Panc1 (cell line): ENCODE measurements around the gene GTPBP4. TPM values are rescaled to one million over a fixed set of nuclear protein-coding genes. Genes with fewer than 3 reads are reported as not detected.

Experiments used
- ATAC-seq: fragments of 200-7000 bp; cut with Tn5 transposase; 2 replicates; pipeline ENCODE4 v1.9.1; 2020; ENCODE audit warnings: mild to moderate bottlenecking, moderate library complexity
- BruUV-seq: library from RNA; stranded (reverse); fragments of 400-500 nt; replicated peaks from 2 replicates; lab custom pipeline; 2021; lab: Mats Ljungman, UMichigan
- CTCF ChIA-PET: fragments of 300-600 bp; sonication (Branson Sonifier 250); formaldehyde crosslinking; loops from one replicate; lab custom pipeline; 2022; ENCODE audit warnings: antibody characterized with exemption; lab: Charles Lee
- POLR2A ChIA-PET: fragments of 300-600 bp; sonication (Branson Sonifier 250); formaldehyde crosslinking; loops from one replicate; lab custom pipeline; 2022; ENCODE audit warnings: antibody characterized with exemption; lab: Charles Lee
- DNase-seq: peaks from one replicate; pipeline ENCODE4 v3.0.0-alpha.2; 2010; ENCODE audit warnings: low read depth, low spot score
- H3K27ac ChIP-seq: 2 replicates; pipeline ENCODE4 v1.5.1; 2011; ENCODE audit warnings: mild to moderate bottlenecking, low read length, inconsistent platforms
- H3K27me3 ChIP-seq: fragments of 200-500 bp; sonication (Bioruptor generic); 2 replicates; pipeline ENCODE4 v1.6.0; 2014; ENCODE audit warnings: low read length, inconsistent platforms; ENCODE audit not compliant: control insufficient read depth, insufficient read depth
- H3K36me3 ChIP-seq: fragments of 200-500 bp; sonication (Bioruptor generic); 2 replicates; pipeline ENCODE4 v1.5.1; 2014; ENCODE audit warnings: inconsistent platforms, mild to moderate bottlenecking, low read length, moderate library complexity; ENCODE audit not compliant: control insufficient read depth, insufficient read depth
- H3K4me1 ChIP-seq: 2 replicates; pipeline ENCODE4 v1.5.1; 2011; ENCODE audit warnings: inconsistent platforms, mild to moderate bottlenecking, low read length, moderate library complexity; ENCODE audit not compliant: control insufficient read depth, insufficient read depth
- H3K4me3 ChIP-seq, 2 experiments: 2 replicates each; pipeline ENCODE4 v1.5.1; 2011 to 2012; ENCODE audit warnings: low read depth in 2 of 2, low read length in 2 of 2, mild to moderate bottlenecking in 2 of 2, inconsistent platforms in 1 of 2, moderate library complexity in 1 of 2
- H3K9me3 ChIP-seq: fragments of 200-500 bp; sonication (Bioruptor generic); 2 replicates; pipeline ENCODE4 v1.5.1; 2014; ENCODE audit warnings: low read depth, mild to moderate bottlenecking, inconsistent platforms, low read length, moderate library complexity; ENCODE audit not compliant: control insufficient read depth, insufficient read depth
- CTCF ChIP-seq: fragments of 450-650 bp; IDR thresholded peaks from 2 replicates; pipeline ENCODE4 v1.5.1; 2017; ENCODE audit warnings: mild to moderate bottlenecking
- POLR2AphosphoS5 ChIP-seq: IDR thresholded peaks from 2 replicates; pipeline ENCODE4 v1.6.1; 2012; ENCODE audit warnings: mild to moderate bottlenecking, low read depth, low read length, moderate library complexity
- REST ChIP-seq, 2 experiments: IDR thresholded peaks; 2 replicates each; pipeline ENCODE4 v1.6.1; 2011 to 2012; ENCODE audit warnings: low read depth in 2 of 2, control low read depth in 1 of 2, low read length in 1 of 2, mild to moderate bottlenecking in 1 of 2, moderate library complexity in 1 of 2; ENCODE audit not compliant: insufficient read depth in 1 of 2
- SIN3A ChIP-seq: IDR thresholded peaks from 2 replicates; pipeline ENCODE4 v1.6.1; 2012; ENCODE audit warnings: low read depth, mild to moderate bottlenecking, low read length, moderate library complexity, borderline replicate concordance; ENCODE audit not compliant: insufficient read depth
- TCF7L2 ChIP-seq: IDR thresholded peaks from 2 replicates; pipeline ENCODE4 v1.6.1; 2011; ENCODE audit warnings: mild to moderate bottlenecking, low read depth, low read length, inconsistent platforms
- in situ Hi-C: cut with HindIII; loops from 2 replicates; pipeline ENCODE4 v1.10.0; 2016; ENCODE audit warnings: low sequenced_read_pairs, low pct_unique_long_range_greater_than_20kb
- intact Hi-C: fragments of 100-400 bp; cut with micrococcal nuclease; formaldehyde crosslinking; loops from one replicate; pipeline ENCODE4 v1.10.0; 2022; ENCODE audit not compliant: unreplicated experiment
- total RNA-seq: library from RNA; stranded (reverse); gene quantifications from one replicate; pipeline ENCODE4 v1.2.1, GENCODE V29; 2021; ENCODE audit not compliant: unreplicated experiment

GTPBP4 gene
- total RNA-seq, 1 experiment from 2014 or later, result 79.5 TPM

- ATAC-seq (peak; percentile 14; the same call in 1 of the 2 replicates), DNase-seq (no peak)
- peak overlapping the region; percentile 96 to 99 for H3K4me3 ChIP-seq
- H3K4me1 ChIP-seq, result peaks cover 14% of the 10 kb centered on the region
- H3K9me3 ChIP-seq, result no peaks in the 10 kb centered on the region
- intact Hi-C loops, result no loop called here
- H3K27me3 ChIP-seq, result no peaks in the 10 kb centered on the region
- ChIA-PET POLR2A (interaction anchor here (0.9 kb wide), 1 partner anchor 13 kb away, joined by 3 read pairs; no protein-coding TSS in a partner anchor), CTCF (no interaction called here)
- TF ChIP-seq CTCF (no peak), SIN3A (no peak), POLR2AphosphoS5 (no peak)
- H3K36me3 ChIP-seq, result peaks cover 4% of the 10 kb centered on the region
- in situ Hi-C loops, result no loop called here
- H3K27ac ChIP-seq, result peak overlapping the region; percentile 92
- BruUV-seq, result TSS peak; percentile 81
Measured at GRCh38 chr10:987620-987869, 689 bp upstream of the GTPBP4 start.

GRCh38 chr10:988667-989545 is 672 bp downstream of the GTPBP4 start:
- TF ChIP-seq REST (IDR thresholded peaks at IDR 0.05; ENCODE audit: insufficient read depth in 1 of 2, low read depth in 2 of 2, low read length in 1 of 2) (no peak), TCF7L2 (no peak; the same call in 1 of the 2 replicates), SIN3A (no peak; the same call in 1 of the 2 replicates), POLR2AphosphoS5 (no peak), CTCF (no peak)
- ChIA-PET POLR2A (interaction anchor here (0.6 kb wide), 1 partner anchor 285 kb away, joined by 3 read pairs; no protein-coding TSS in a partner anchor), CTCF (no interaction called here)
- ATAC-seq (peak; percentile 6; the same call in 1 of the 2 replicates), DNase-seq (no peak)
- Histone ChIP-seq H3K9me3 (no peaks in the 10 kb centered on the region), H3K4me3 (peak overlapping the region; percentile 96 to 99), H3K4me1 (peaks cover 14% of the 10 kb centered on the region), H3K36me3 (peaks cover 4% of the 10 kb centered on the region), H3K27me3 (no peaks in the 10 kb centered on the region), H3K27ac (peak overlapping the region; percentile 92)
- in situ Hi-C loops, result no loop called here
- TSS peak; percentile 88 for BruUV-seq
- intact Hi-C loops, result no loop called here
